Amniotic epithelial cell (primary cell): ENCODE results near the gene MARCHF2.

Experiments
- DNase-seq: peaks from one replicate; pipeline ENCODE4 v3.0.0-alpha.2; 2010; ENCODE audit warnings: low read depth

MARCHF2 gene

DNA sequence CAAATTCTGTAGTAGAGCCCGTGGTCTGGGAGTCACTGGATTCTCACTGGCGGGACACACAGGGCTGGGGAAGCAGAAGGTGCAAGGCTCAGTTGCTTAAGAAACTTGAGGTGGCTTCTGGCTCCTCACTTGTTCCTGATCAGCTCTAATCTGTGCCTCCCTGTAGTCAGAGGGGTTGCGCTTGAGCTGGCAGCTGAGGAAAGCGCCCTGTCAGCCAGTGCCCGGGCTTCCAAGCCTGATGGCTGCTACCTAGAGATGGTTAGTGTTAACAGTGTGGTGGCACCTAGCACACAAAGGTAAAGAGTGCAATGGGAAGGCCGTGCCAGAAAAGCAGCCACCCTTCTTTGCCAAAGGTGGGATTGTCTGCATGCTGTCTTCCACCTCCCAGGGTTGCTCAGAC, 40.5 kb downstream of the MARCHF2 start:
- no peak for DNase-seq

DNA sequence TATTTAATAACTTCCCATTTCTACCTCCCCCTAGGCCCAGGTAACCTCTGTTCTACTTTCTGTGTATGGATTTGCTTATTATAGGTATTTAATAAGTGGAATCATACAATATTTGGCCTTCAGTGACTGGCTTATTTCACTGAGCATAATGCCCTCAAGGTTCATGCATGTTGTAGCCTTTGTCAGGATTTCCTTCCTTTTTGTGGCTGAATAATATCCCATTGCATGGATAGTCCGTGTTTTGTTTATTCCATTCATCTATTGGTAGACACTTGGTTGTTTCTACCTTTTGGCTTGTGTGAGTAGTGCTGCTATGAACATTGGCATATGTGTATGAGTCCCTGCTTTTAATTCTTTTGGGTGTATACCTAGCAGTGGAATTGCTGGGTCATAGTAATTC, 41.1 kb downstream of the MARCHF2 start:
- DNase-seq: no peak

DNA sequence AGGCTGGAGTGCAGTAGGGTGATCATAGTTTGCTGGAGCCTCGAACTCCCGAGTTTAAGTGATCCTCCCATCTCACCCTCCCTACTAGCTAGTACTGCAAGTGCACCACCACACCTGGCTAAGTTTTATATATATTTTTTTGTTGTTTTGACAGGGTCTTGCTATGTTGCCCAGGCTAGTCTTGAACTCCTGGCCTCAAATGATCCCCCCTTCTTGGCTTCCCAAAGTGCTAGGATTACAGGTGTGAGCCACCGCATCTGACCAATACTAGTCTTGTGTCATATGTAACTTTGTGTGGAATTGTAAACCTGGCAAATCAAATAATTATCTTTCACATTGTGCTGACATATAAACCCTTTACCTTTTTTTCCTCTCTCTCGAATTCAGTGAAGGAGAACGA, 41.9 kb downstream of the MARCHF2 start:
- no peak for DNase-seq

DNA sequence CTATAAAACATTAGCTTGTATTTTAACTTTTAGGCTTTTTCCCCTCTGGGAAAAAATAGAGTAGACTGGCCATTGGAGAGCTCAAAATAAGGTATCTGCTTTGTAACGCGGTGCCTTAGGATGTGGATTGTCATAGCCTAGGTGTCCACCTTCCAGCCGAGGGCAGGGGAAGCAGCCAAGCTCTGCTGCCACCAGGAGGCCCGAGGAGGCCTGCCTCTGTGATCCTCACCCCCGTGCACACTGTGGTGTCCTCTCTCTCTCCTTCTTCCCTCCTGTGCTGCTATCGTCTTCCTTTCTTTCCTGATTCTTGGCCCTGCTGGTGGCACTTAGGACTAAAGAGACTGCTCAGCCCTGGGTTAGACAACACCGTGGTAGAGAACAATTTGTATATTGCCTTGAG, 43.0 kb downstream of the MARCHF2 start:
- DNase-seq: no peak

DNA sequence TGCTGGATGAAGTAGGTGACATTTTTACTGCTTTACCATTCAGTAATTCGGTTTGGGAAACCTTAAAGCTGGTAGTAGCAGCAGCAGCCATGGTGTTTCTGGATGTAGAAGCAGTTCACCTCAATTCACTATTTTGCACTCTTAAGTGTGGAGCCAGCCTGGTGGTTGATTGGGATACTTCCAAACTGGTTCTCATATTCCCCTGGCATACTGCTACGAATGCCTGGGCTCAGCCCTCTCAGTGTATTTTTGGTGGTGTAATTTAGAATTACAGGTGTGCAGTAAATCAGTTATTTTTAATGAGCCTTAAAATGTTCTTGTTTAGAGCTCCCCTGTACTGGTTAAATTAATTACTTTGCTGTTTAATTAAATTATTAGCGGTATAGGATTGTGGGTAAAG, 44.1 kb downstream of the MARCHF2 start:
- no peak for DNase-seq

DNA sequence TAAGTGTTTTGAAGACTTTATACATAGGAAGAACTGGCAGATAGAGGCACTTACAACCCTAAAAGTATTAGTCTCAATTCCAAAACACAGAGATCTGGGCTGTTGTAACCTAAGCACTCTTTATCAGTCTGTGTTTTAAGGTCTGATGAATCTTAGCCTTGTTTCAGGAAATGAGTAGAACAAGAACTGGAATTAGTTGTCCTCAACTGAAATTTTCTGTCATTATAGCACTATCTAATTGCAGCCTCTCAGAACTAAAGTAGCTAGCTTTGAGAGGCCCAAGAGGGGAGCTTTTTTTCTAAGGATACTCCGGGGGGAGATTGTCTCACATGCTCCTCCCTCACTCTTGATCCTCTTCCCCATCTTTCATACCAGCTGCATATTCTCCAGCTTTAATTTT, 44.7 kb downstream of the MARCHF2 start:
- no peak for DNase-seq

DNA sequence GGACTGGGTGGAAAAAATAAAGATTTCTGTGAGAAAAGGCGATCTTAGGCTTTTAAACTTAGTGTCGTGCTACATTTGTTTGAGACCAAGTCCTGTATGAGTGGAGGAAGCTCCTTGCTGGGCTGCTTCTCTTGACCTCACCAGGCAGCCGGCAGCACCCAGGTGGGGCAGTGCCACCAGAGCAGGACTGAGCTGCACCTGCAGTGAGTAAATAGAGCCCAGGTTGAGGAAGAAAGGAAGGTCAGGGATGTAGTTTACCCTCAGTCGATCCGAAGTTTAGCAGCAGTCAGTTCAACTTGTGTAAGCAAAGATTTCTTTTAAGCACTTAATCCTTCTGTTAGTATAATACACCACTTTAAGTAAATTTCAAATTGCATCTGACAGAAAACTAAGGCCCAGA, 45.3 kb downstream of the MARCHF2 start:
- DNase-seq: no peak

DNA sequence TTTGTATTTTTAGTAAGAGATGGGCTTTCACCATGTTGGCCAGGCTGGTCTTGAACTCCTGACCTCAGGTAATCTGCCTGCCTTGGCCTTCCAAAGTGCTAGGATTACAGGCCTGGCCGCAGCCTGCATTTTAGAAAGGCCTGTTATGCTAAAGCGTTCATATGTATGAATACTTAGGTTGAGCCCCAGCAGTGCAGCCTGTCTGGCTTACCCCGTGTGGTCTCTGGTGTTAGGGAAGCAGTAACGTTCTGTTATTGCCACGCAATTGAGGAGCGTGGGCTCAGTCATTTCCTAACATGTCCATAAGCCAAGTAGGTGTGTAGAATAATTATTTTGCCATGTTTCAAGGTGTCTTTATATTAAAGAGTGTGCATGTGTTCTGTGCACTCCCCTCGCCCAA, 46.0 kb downstream of the MARCHF2 start:
- peak; percentile 36 for DNase-seq

DNA sequence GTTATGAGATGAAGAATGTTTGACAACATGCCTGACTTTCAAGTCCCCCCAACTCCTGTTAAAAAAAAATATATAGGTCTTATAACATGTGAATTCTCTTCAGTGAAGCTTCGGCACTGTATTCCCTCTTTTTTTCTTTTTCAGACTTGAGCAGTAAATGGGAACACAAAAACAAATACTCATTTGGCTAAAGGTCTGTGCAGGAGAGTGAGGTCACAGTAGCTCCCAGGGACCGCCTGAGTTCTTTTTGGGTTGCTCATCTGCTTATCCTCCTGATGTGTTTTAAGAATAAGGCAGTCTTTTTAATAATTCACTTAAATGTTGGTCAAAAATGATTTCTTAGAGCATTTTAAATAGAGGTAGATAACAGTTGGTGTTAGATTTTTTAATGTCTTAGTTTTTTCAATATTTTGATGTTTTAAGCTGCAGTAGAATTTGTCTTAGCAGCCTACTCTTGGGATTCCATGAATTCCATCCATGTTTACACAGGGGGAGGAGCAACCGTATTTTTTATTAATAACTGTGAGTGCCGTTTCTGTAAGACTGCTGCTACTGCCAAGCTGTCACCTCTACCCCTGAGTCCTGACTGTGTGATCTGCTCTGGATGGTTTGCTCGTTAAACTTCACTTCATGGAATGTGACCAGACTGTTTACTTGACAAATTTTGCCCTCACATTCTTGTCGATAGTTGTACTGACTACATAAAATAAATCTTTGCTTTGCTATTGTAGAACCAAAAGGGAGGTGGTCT, 46.6 kb downstream of the MARCHF2 start:
- peak; percentile 69 for DNase-seq

DNA sequence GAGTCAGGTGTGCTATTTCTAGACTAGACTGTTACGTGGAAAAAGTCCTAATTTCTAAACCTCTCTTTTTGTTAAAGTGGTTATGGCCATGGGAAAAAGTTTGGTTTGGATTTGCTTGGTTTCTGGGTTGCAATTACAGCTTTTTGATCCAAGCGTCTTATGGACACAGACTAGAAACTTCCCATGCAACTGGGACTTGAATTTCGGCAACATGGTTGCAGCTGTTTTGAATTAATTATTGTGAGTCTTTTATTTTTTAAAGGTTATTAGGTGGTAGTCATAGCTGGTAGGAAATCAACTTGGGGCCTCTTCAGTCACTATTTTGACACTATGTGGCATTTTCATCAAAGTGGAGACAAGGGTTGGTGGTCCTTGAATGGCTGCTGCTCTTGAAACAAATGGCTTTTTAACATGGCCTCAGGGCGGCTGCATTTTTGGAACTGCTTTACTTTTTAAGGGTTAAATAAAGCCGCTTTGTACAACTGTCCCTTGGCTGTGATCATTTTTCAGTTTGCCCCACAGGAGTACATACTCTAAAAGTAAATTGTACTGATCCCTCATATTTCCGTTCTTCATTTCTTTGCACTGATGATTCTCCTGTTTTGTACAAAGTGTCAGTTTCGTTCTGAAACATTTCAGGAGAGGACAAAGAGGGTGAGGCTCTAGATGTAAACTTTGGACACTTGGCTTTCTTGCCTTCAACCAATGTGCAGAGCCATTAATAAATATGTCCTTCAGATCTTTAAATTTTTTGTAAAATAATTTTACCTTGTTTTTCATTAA, 47.6 kb downstream of the MARCHF2 start:
- DNase-seq: no peak

DNA sequence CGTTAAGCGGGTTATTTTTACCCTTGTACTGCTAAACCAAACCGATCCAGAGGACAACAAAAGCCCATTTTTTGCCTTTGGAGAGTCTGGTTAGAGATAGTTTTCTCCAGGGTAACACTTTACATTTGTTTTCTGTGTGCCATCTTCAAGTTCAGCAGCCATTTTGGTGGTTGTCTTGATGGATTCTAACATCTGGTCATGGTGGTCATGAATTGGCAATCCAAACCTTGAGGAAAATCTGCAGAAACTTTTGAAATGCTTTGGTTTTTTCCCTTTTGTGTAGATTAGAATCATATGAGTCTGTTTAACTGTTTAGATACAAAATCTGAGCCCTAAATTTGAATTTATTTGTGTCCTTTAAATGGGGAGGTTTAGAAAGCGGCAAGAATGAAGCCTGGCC, 48.3 kb downstream of the MARCHF2 start:
- DNase-seq: no peak

DNA sequence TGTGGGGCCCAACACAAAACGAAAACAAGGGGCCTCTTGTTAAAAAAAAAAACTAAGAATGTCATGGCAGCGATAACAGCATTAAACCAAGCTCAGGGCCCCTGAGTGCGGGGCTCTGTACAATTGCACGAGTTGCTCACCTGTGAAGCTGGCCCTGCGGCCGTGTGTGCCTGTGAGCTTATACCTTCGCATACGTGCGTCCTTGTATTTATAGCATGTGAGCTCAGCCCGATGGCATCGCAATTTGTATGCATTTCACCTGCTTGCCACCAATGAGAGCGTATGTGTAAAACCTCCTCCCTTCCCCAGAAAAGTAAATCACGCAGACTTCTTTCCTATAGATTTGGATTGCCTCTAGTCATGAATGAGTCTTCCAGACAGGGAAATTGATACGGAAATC, 48.8 kb downstream of the MARCHF2 start:
- DNase-seq: no peak

DNA sequence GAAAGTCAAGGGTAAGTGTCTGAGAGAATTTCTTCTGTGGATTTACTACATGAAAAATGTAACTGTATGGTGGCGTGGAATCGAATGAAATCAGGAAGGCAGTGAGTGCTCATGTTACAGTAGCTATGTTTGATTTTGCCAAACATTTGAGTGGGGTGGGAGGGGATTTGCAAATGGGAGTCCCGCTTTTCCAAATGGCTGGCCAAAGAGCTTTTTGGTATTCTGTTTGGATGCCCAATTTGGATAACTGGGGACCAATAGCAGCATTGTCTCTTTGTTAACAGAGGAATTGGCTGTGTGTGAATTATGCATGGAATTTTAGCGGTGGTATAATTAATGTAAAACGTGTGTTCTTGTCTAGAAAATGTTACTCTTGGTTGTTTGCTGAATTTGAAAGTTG, 49.5 kb downstream of the MARCHF2 start:
- no peak for DNase-seq

DNA sequence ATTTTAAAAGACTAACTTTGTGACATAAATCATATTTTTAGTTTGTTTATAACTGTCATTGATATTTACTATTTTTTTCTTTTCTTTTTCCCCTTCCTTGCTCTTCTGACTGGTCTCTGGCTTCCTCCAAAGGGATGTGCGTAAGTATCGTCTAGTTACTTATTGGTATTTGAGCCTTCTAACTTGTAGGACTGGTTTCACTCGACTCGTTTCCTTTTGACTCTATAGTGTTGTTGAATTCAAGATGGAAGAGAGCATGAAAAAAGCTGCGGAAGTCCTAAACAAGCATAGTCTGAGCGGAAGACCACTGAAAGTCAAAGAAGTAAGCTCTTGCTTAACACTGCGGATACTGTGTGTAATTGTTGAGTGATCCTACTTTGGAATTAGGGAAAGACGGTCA, 50.3 kb downstream of the MARCHF2 start:
- no peak for DNase-seq

DNA sequence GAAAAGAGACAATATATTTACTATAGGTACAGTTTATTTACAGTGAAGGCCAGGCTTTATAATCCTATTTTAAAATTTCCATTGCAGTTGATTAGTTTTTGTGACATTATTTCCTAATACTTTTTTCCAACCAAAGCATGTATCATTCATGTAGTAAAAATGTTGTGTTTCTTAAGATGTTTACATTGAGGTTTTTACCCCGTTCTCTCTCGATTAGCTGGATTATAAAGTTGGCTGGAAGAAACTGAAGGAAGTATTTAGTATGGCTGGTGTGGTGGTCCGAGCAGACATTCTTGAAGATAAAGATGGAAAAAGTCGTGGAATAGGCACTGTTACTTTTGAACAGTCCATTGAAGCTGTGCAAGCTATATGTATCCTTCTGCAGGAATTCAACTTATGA, 52.9 kb downstream of the MARCHF2 start:
- peak; percentile 91 for DNase-seq

DNA sequence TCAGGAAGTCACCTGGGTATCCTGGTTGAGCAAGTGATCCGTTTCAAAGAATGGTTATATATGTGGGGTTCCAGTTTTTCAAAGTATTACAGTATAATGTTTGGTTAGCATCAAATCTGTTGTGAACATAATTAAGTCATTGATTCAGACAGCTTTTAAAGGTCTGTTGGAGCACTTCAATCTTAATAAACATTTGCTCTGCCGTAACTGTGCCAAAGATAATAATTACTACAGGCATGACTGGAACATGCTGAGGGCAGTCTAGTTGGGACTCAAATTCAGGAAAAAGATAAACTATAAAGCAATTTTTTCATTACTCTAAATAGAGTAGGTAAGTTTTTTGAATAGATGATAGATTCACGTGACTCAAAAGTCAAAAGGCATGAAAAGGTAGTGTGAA, 55.0 kb downstream of the MARCHF2 start:
- no peak for DNase-seq

DNA sequence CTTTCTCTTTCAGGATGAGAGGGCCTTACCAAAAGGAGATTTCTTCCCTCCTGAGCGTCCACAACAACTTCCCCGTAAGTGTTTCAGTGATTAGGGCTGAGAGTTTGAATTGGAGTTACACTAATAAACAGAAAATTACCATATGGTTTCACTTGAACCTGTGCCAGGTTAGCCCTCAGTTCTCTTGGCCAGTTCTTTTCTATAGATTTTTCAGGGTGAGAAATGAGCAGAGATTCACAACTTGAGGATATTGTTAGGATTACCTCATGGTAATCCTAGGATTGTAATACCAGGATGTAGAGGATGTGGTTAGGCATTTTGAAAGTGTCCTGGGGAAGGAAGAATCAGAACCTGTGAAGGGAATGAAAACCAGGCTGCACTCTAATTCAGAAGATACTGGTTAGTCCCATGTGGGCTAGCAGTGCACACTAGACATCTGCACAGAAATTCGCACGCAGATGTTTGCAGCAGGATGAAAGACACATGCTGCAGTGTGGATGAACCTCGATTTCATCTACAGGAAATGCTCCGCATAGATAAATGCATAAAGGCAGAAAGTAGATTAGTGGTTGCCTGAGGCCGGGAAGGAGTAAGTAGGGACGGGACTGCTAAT, 55.8 kb downstream of the MARCHF2 start:
- no peak for DNase-seq

DNA sequence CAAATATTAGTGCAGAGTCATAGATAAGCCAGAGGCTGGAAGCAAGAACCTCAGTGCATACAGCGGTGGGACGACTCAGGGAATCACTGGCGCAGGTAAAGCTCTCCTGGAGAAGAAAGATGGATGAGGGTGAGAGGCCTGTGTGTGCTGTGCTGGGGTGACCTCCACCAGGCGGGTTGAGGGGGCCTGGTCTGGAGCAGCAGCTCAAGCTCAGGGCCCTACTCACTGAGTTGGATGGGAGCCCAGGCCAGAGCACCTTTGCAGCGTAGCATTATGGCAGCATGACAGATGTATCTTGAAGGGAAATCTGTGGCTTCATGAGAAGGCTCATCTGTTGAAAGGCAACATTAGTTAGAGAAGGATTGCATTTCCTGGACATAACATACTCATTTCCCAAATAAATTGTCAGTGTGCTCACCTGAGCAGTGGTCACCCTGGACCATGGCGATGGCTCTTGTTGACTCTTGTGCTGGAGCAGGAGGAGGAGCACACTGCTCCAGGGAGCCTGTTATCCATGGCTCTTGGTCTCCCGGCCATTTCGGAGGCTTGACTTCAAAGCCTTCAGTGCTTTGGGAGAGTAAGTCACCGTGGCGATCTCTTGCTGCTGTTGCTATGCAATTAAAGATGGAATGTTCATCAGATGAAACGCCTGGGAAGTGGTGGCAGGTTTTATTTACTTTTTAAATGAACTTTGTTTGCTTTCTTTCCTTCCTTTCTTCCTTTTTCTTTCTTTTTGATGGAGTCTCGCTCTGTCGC, 56.7 kb downstream of the MARCHF2 start:
- no peak for DNase-seq

DNA sequence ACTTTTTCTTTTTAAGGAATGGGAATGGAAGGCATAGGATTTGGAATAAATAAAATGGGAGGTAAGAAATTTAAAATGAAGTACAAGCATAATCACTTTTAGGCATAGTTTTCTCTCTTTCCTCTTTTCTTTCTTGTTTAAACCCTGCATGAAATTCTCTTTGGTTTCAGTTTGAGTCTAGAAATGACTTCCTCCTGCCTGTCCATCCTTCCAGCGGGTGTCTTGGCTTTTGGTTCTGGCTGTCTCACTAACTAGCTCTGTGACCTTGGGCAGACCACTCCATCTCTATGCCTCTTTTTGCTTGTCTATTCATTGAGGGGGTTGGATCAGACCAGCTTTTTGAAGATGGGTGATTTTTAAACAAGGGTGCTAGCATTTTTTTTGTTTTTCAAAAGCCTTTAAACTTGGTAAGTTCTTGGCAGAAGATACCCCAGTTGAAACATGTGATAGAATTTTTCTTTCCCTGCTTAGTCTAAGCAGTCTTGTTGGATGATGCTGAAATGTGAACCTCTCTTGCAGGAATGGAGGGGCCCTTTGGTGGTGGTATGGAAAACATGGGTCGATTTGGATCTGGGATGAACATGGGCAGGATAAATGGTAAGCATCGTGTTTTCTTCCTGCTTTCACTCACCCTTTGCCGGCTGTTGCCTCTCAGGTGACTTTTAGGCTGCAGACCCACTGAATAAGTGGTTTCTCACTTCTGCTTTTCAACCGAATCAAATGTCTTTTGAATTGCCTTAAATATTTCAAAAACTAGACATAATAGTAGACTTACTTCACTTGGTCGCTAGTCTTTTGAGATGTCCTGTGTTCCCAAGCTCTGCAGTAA, 60.8 kb downstream of the MARCHF2 start:
- no peak for DNase-seq

DNA sequence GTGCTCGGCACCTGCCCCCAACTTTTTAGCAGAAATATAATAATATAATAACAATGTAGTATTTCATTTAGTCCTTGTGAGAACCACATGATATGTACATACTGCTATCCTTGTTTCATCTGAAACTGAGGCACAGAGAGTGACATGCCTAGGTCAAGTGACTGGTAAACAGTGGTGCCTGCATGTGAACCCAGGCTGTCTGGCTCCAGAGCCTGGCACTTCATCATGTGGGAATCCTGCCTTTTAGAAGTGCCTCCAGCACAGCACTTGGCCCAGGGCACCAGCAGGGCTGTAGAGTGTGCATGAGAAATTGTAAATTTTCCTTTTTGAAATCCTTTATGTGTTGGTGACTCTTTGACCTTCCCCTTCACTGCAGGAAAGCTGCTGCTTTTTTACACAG, 61.9 kb downstream of the MARCHF2 start:
- DNase-seq: no peak

DNA sequence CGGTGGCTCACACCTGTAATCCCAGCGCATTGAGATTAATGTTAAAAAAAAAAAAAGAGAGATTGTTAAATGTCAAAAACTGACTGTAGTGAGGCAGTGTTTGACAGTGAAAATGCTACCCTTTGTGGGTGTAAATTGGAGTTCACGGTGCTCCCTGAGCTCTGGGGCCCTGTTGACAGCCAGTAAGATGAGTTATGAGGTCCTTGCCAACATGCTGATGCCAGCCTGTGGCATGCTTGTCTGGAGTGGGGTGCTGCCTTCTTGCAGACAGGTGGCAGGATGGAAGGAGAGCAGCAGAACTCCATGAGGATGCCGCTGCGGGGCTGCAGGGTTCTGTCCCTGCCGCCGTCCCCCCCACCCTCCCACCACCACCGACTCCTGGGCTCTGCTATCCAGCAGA, 63.4 kb downstream of the MARCHF2 start:
- DNase-seq: no peak

DNA sequence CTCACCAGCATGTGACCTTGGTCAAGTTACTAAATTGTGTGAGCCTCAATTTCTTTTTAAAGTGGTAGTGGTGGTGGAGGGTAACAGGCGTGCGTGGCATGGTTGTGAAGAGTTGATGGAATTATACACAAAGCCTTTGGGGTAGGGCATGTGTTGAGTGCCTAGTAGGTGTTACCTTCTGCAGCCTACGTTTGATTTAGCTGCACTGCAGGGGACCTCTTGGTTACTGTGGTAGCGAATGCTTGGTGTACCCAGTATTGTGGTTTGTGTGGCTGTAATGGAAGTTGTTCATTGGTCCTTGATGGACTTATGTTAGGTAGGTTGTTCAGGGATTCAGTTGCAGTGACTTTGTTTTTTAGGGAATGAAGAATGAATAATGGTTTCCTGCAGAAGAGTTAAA, 64.8 kb downstream of the MARCHF2 start:
- DNase-seq: no peak
